Activated CD8-positive, alpha-beta memory T cell treated with anti-CD3 and anti-CD28 coated beads for 24 hours (primary cell): ENCODE data around the gene ABO.
"Not testable (repeated sequence)": the region's sequence is repeated elsewhere in the genome, so short reads cannot be mapped to it uniquely, and the experiment has no call there.

Experiments
- DNase-seq: peaks from one replicate; pipeline ENCODE4 v3.0.0-alpha.2; 2020

ABO gene

DNA sequence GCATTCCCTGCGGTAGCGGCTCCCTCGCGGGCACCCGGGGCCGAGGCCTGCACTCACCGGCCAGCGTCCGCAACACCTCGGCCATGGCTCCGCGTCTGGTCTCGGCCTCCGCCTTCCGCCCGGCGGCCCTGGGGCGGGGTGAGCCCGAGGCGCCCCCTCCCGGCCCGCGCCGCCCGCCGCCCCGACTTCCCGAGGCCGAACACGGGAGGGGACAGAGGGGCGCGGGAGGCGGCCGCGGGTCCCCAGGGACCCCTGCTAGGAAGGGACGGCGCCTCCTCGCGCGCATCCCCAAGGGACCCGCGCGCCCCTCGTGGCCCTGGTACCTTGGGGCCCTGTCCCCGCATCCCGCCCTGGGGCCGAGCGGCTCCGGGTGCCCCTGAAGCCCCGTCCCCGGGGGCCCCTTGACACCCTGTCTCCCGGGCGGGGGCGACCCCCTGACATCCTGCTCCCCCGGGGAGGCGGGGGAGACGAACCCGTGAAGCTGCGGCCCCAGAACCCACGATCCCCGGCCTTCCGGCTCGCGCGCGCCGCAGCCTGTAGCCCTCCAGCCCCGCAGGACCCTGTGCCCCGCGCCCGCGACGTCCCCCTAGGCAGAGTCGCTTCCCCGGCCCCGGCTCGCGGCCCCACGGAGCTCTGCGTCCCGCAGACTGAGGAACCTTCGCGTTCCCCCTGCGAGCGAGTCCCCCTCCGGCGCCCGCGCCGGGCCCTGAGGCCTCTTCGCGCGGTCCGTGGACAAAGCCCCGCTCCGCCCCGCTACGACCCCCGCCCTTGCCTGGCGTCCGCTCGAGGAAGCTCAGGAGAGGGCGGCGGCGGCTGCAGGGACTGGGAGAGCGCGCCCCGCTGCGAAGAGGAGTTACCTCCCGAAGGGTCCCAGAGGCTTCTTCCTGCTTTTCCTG is at the start of gene ABO:
TSS of gene ABO (minus strand) at position 97 of the 896 bp plus-strand sequence.
- DNase-seq, result peak; percentile 54

DNA sequence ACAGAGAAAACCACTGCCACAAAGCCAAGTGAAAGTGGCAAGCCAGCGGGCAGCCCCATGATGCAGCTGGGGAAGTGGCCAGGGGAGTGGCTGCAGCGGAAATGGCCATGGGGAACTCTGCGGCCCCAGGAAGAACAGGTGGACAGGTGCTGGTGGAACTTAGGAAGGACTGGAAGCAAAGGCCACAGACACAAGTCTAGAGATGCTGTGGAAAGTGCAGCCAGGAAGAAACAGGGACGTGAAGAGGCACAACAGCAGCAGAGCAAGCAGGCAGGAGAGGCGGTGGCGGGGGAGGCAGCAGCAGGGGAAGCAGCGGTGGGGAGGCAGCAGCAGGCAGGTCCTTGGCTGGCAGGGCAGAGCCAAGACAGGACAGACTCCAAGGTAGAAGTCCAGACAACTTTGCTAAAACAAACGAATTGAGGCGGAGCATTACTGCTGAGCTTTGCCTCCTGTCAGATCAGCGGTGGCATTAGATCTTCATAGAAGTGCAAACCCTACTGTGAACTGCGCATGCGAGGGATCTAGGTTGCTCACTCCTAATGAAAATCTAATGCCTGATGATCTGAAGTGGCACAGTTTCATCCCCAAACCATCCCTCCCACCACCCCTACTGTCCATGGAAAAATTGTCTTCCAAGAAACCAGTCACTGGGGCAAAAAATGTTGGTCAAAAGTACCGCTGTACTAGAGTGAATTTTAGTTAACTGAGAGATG is 49.1 kb upstream of the ABO start:
- DNase-seq, result no peak

DNA sequence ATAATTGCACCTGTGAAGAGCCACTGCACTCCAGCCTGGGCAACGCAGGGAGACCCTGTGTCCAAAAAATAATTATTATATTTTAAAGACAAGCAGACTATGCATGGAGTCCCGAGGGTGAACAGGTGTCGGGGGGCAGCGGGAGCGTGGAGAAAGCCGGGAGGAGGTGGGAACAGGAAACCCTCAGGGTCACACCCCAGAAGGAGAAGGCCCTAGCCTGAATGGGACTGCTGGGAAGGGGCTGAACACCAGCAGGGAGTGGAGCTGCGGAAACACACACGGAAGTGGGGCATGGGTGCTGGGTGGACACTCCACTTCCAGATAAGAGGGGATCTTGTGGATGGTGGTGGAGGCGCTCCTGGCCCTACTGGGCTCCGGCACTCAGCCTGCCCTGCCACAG is 48.2 kb upstream of the ABO start:
- no peak for DNase-seq

DNA sequence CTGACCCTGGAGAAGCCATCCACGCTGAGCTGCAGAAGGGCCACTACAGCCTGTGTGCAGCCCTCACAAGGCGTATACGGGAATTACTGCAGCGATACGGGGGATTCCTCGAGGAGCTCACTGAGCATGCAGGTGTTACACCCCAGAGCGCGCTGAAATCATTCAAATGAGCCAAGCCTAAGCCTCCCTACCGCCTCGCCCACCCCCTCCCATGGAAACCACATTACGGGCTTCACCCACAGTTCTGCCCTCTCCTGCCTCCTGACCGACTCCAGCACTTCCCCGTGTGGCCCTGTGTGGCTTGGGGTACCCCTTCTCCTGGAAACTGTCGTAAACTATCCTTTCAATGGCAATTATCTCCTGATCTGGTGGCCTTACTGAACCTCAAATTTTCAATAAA is 47.7 kb upstream of the ABO start:
- no peak for DNase-seq

DNA sequence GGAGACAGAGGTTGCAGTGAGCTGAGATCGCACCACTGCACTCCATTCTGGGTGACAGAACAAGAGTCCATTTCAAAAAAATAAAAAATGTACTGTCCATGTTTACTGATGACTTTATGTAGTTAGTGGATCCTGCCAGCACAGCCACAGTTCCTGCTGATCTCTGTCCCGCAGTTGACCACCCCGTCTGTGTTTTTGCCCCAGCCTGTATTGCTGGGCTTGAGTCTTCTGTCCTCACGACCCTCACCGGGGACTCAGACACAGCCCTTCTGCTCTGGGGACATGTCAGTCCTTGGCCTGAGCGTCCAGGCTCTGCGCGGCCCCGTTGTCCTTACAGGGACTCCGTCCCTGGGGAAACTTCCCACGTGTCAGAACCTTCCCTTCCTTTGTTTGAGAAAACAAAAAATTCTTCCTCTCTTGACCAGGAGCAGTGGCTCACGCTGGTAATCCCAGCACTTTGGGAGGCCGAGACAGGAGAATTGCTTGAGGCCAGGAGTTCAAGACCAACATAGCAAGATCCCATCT is 46.5 kb upstream of the ABO start:
- no peak for DNase-seq

DNA sequence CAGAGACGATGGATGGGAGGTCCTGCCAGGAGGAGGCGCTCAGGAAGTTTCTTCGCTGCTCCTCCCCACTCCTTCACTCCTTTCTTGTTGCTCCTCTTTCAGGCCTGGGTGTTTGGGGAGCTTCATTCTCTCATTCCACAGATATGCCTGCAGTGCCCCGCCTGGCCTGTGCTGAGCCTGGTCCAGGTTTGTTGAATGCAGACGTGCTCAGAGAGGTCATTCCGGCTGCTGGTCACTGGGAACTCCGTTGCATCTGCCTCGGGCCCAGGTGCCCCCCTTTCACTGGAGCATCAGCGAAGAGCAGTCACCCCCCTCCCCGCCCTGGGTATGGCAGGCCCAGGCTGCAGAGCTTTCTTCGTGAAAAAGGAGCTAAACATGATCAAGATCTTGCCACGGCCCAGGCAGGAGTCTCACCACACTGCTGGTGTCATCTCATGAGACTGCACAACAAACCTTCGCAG is 45.5 kb upstream of the ABO start:
- DNase-seq, result no peak

DNA sequence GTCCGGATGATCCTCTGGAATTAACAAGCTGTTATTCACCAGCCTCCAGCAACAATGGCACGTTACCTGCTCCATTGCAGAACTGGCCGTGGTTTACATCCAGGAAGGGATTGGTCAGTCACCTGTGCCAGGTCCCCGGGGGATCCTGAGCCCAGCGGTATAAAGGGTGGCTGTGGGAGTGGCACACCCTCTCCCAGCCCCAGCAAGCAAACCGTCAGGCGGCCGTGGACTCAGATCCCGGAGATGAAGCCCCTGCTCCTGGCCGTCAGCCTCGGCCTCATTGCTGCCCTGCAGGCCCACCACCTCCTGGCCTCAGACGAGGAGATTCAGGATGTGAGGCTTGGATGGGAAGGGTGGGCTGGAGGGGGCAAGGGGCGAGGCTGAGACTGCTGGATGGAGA is 42.5 kb upstream of the ABO start:
- DNase-seq, result not testable (repeated sequence)

DNA sequence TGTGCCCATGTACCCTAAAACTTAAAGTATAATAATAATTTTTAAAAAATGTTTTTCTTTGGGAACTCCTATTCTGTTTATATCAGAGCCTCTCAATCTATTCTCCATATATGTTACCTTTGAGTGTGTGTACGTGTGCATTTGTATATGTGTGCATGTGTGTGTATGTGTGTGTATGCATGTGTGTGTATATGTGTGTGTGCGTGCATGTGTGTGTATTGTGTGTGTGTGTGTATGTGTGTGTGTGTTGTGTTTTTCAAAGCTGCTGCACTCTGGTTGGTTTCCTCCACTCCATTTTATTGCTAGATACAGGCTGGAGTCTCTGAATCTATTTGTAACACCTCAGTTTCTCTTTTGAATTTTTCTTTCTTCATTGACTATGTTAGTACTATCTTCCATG is 41.0 kb upstream of the ABO start:
- DNase-seq, result no peak

DNA sequence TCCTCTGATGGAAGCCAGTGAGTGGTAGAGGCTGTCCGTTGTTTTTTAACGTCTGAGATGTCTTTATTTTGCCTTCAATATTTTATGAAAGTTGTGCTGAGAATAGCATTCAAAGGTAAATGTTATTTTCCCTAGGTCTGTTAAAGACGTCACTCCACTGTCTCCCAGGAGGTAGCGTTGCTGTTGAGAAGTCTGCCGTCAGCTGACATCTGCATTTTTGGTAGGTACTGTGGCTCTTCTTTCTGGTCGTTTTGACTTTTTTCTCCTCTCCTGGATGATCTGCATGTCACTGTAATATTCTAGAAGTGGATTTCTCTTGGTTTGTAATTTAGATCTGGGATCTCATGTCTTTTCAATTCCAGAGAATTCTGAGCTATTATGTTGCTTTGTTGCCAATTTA is 34.6 kb upstream of the ABO start:
- no peak for DNase-seq

DNA sequence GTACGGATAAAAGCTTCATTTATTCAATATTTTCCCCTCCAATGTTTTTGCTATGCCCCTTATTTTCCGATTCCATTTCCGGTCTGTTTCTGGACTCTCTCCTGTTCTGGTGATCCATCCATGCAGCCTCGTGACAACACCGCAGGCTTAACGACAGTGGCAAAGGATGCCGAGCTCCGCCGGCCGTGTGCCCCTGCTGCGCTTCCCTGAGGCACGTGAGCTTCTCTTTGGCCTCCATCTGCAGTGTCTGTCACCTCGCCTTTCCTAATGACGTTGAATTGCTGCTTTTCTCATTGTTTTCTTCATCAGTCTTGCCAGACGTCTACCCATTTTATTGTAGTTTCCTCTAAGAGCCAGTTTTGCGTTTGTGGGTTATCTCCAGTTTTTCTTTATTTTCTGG is 32.3 kb upstream of the ABO start:
- DNase-seq, result no peak

DNA sequence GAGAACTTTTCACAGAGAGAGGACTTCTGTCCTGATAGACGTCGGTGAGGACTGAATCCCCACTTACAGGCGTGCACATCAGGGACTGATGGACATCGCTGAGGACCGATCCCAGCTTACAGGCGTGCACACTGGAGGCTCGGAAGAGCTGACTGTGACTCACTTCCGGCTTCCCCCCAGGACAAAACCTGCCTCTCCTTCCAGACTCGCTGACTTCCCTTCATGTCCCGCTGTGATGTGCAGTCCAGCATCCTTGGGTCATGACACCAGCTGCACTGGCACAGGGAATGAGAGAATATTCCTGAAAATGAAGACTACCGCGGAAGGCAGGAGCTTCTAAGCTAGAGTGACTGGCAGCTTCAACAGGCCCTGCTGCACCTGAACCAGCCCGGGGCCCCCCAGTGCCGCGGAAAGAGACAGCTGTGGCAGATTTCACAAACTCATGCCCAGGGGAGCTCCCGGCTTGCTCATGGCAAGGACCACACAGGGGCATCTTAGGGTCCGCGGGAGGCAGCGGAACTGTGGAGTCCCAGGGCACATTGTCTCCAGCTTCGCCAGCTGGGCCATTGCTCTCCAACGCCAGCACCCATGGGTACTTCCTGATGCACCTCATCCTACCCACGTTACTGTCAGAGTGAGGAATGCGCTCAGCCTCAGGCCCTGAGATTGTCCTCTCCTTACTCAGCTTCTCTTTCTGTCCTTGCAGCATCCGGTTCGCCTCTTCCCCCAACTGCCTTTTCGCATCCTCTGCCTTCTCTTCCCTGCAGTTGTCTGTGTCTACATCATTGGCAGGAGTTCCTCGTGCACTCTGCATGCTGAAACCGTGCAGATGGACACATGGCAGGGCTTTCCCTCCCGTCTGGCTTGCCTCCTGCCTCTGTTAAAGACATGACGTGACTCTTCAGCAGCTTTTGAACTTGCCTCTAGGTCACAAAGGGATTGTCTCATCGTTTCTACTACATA is 31.5 kb upstream of the ABO start:
- DNase-seq, result peak; percentile 49

DNA sequence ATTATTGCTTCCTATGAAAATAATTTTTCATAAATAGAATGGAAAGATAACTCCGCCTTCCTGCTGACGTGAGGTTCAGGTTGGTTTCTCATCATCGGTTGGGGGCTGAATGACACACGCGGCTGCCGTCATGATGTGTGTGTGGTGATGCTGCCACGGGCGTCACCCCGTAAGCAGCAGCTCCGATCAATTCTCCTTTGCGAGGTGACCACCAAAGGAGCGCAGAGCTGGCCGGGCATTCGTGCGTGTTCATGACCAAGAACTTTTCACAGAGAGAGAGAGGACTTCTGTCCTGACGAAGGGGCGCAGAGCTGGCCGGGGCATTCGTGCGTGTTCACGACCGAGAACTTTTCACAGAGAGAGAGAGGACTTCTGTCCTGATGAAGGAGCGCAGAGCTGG is 30.7 kb upstream of the ABO start:
- peak; percentile 5 for DNase-seq

DNA sequence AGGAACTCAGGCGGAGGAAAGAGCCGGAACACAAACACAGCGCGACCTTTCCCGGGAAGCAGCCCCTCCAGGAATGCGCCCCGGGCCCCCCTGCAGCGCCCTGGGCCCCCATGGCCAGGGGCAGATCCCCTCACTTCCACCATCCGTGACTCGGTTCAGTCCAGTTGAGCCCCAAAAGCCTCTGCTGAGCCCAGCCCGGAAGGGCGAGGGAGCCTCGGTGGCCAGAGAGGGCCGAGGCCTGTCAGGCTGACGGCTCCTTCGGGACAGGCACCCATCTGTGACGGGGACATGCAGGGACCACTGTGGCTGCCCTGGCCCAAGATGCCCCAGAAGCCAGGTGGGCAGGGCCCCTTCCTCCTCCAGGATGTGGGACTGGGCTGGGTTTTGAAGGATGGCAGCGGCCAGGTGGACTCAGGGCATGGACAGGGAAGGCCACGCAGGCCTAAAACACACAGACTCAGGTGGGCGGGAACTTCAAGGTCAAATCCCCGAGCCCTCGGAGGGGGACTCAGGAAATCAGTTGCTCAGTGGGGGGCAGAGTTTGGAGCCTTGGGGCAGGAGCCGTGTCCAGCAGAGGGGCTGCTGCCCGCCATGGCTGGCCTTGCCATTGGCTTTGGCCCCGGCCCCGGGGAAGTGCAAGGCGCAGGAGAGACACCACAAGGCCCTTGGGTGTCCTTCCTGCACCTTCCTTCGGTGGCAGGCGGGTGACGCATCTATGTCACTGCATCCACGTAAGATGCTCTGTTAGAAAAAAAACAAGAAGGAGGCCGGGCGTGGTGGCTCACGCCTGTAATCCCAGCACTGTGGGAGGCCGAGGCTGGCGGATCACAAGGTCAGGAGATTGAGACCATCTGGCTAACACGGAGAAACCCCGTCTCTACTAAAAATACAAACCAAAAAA is 29.7 kb upstream of the ABO start:
- DNase-seq, result peak; percentile 47

DNA sequence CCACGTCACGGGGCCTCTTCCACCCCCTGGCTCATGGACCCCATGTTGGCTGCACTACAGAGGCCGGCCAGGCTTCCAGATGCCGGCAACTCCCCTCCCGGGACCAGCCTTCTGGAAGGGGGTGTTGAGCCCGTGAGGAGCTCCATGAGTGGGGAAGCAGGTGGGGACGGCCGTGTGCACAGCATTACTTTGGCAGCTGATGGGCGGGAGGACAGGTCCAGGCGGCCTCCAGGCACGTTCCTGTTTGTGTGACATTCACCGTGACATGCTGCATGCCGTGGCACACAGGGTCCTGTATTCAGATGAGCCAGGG is 29.1 kb upstream of the ABO start:
- peak; percentile 40 for DNase-seq

DNA sequence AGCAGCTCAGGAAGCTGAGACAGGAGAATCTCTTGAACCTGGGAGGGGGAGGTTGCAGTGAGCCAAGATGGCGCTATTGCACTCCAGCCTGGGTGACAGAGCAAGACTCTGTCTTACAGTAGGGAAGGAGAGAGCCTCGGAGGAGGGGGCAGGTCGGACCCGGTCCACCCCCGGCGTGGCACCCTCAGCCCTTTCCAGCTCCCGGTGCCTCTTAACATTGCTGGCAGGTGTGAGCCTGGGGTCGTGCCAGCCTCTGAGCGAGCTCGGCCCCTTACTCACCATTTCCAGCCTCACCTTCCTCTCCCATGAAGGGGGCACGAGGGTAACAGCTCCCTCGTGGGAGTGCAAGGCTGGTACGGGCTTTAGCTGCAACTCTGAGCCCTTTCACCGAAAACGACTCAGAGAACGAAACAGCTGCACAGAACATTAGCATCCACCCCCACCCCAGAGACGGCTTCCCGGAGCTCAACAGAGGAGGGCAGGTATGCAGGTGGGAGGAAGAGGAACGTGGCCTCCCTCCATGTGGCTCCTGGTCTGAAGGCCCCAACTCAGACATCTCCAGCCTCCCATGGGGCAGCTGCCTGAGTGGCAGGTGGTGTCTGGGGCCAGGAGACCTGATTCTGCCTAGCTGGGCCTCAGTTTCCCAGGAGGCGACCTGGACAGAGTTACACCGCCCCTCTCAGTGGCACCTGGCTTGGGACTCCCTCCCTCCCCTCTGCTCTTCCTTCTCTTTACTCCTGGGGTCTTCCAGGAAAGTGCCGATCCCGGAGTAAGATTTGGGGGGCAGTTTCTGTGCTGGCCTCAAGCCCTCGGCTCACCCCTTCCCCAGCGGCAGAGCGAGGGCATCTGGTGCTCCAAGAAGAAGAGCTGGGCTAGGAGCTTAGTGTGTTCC is 28.5 kb upstream of the ABO start:
- peak; percentile 24 for DNase-seq

DNA sequence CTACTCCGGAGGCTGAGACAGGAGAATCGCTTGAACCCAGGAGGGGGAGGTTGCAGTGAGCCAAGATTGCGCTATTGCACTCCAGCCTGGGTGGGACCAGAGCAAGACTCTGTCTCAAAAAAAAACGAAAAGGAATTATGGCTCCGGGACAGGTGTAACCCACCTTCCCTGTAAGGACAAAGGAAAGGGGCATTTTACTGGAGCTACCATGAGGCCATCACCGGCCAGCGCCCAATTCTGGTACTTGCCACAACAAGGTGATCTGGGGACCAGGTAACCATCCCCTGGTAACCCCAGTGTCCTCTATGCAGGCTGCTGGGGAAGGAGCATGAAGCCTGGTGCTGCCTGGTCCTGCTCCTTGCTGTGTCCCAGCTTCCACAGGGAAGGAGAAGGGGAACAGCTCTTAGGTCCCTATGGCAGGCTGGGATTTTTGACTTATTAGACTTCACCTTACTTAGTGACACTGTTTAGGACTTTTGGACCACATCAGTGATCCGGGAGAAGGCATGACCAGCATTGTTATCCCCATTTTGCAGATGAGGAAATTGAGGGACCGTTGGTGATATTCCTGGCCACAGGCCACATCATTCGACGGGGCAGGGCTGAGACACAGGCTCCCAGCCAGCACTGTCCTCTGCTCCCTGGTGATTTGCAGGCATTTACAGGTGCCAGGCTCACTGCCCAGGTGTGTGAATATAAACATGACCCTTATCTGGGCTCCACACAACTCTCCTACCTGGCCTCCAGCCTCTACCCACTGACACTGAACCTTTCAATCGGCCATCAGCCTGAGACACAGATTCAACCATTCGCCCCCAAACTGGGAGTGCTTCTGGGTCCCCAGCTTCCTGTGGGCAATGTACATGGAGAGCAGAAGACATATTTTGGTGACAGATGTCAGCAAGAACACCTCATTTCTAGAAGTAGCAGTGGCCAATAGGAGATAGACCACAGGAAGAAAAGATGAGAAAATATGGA is 26.5 kb upstream of the ABO start:
- DNase-seq, result peak; percentile 37

DNA sequence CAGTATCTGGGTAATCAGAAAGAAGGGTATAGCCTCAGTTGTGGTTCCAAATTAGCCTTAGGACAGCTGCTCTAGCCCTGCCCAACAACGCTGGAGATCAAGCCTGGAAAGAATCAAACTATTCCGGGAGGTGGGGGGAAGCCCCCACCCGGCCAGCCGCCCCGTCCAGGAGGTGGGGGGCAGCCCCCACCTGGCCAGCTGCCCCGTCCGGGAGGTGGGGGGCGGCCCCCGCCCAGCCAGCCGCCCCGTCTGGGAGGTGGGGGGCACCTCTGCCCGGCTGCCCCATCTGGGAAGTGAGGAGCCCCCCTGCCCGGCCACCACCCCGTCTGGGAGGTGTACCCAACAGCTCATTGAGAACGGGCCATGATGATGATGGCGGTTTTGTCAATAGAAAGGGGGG is 25.0 kb upstream of the ABO start:
- DNase-seq, result peak; percentile 17

DNA sequence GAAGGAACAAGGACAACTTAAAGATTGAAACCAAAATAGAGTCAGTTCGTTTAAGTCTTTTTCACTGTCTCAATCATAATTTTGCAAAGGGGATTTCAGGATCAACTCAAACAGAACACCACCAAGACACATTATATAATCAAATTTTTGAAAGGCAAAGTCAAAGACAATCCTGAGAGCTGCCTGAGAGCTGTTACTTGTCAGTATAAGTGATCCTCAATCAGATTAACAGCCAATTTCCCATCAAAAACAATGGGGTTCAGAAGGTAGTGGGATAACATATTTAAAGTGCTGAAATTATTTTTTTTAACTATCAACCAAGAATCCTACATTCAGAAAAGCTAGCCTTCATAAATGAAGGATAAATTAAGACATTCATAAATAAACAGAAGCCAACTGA is 19.3 kb upstream of the ABO start:
- DNase-seq, result no peak

DNA sequence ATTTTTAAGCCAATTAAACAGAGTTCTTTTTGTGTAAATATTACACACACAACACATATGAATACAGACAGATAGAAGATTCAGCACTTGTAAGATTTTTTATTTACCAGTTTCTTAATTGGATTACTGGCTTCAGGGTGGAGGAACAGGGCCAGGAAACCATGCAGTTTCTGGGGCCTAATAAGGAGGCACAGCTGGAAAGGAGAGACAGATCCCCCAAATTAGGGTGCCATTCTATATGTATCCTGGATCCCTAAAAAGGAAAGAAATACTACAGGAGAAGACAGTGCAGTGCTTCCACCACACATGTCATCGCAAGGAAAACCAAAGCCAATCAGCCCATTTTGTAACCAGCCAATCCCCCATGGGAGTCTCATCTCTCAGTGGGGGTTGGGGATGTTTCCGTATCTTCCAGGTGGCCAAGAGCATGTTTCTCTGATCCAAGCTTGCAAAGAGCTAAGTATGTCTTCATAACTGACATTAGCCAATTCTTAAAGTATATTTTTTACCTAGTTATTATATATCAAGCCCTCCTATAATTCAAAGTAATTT is 15.8 kb upstream of the ABO start:
- DNase-seq, result no peak
